B cell (primary cell): Measurements from ENCODE around the gene GIPC1. TPM values are rescaled to one million over a fixed set of nuclear protein-coding genes. Genes with fewer than 3 reads are reported as not detected.

ENCODE experiments used
- ATAC-seq: fragments of 200-7000 bp; cut with Tn5 transposase; one replicate; pipeline ENCODE4 v1.10.0; 2021; ENCODE audit warnings: low read depth, mild to moderate bottlenecking, moderate number of reproducible peaks, moderate library complexity
- CTCF ChIA-PET: fragments of 350-600 bp; sonication (Branson Sonifier 250); formaldehyde crosslinking; loops from one replicate; lab custom pipeline; 2021; ENCODE audit warnings: antibody characterized with exemption, inconsistent platforms; lab: Charles Lee
- POLR2A ChIA-PET: fragments of 350-600 bp; sonication (Branson Sonifier 250); formaldehyde crosslinking; loops from one replicate; lab custom pipeline; 2021; ENCODE audit warnings: antibody characterized with exemption; lab: Charles Lee
- DNase-seq: peaks from one replicate; pipeline ENCODE4 v3.0.0; 2013
- H2AFZ ChIP-seq: 2 replicates; pipeline ENCODE4 v1.6.1; 2012; ENCODE audit warnings: mild to moderate bottlenecking, low read depth, low read length; ENCODE audit not compliant: insufficient read depth, poor library complexity, severe bottlenecking
- H3K27ac ChIP-seq, 2 donors: 1 replicate in 1 of 2; 2 replicates in 1 of 2; pipeline ENCODE4 v1.5.1; 2012 to 2013; ENCODE audit warnings: low read length in 2 of 2, mild to moderate bottlenecking in 2 of 2, moderate library complexity in 1 of 2
- H3K27me3 ChIP-seq, 4 experiments: fragments of 200-600 bp in 1 of 4; sonication (generic) in 1 of 4; replicated peaks in 1 of 4; 1 replicate in 2 of 4; 2 replicates in 2 of 4; pipeline versions ENCODE4 v1.6.1 to v1.7.0; 2013 to 2016; ENCODE audit warnings: low read length in 3 of 4, mild to moderate bottlenecking in 2 of 4, mixed read lengths in 1 of 4, moderate library complexity in 1 of 4; ENCODE audit not compliant: insufficient read depth in 4 of 4, control insufficient read depth in 3 of 4; ENCODE audit errors: control extremely low read depth in 1 of 4
- H3K36me3 ChIP-seq, 2 experiments: replicated peaks in 1 of 2; 1 replicate in 1 of 2; 2 replicates in 1 of 2; pipeline versions ENCODE4 v1.6.1 to v1.7.1; 2013; ENCODE audit warnings: low read length in 1 of 2; ENCODE audit not compliant: insufficient read depth in 2 of 2, control insufficient read depth in 1 of 2; ENCODE audit errors: control extremely low read depth in 1 of 2, extremely low read depth in 1 of 2
- H3K4me1 ChIP-seq, 2 donors: fragments of 200-600 bp in 1 of 2; sonication (generic) in 1 of 2; 1 replicate in 1 of 2; 2 replicates in 1 of 2; pipeline versions ENCODE4 v1.5.1 to v1.6.1; 2013 to 2017; ENCODE audit warnings: low read length in 2 of 2; ENCODE audit not compliant: control insufficient read depth in 2 of 2, insufficient read depth in 2 of 2
- H3K4me2 ChIP-seq: replicated peaks from 2 replicates; pipeline ENCODE3; 2012; ENCODE audit warnings: mild to moderate bottlenecking, low read depth, low read length; ENCODE audit not compliant: poor library complexity, severe bottlenecking
- H3K4me3 ChIP-seq, 5 experiments: fragments of 200-600 bp in 1 of 5; sonication (generic) in 1 of 5; 1 replicate in 3 of 5; 2 replicates in 2 of 5; pipeline versions ENCODE4 v1.5.1 to v1.7.0; 2011 to 2016; ENCODE audit warnings: low read length in 4 of 5, mild to moderate bottlenecking in 4 of 5, low read depth in 2 of 5, control low read depth in 1 of 5, moderate library complexity in 1 of 5; ENCODE audit not compliant: insufficient read depth in 1 of 5; ENCODE audit errors: control extremely low read depth in 1 of 5, extremely low read depth in 1 of 5
- H3K79me2 ChIP-seq: fragments of 200-600 bp; sonication (generic); one replicate; pipeline ENCODE4 v1.6.0; 2016; ENCODE audit warnings: low read length; ENCODE audit not compliant: control insufficient read depth, insufficient read depth
- H3K9ac ChIP-seq: fragments of 200-600 bp; sonication (generic); 2 replicates; pipeline ENCODE4 v1.6.1; 2017; ENCODE audit warnings: mild to moderate bottlenecking, low read length, moderate library complexity
- H3K9me3 ChIP-seq, 3 donors: one replicate each; pipeline versions ENCODE4 v1.6.1 to v1.7.1; 2013; ENCODE audit warnings: low read length in 2 of 3; ENCODE audit not compliant: control insufficient read depth in 2 of 3, insufficient read depth in 1 of 3; ENCODE audit errors: control extremely low read depth in 1 of 3
- H4K20me1 ChIP-seq: 2 replicates; pipeline ENCODE4 v1.6.0; 2012; ENCODE audit warnings: mild to moderate bottlenecking, low read length; ENCODE audit not compliant: insufficient read depth, control insufficient read depth, poor library complexity, severe bottlenecking
- H3K27ac Mint-ChIP-seq: one replicate; pipeline ENCODE4 v1.8.0; 2021; ENCODE audit warnings: mixed read lengths
- H3K27me3 Mint-ChIP-seq: one replicate; pipeline ENCODE4 v1.8.0; 2021; ENCODE audit warnings: mixed read lengths
- H3K4me1 Mint-ChIP-seq: one replicate; pipeline ENCODE4 v1.8.0; 2021; ENCODE audit warnings: mixed read lengths
- H3K4me3 Mint-ChIP-seq: one replicate; pipeline ENCODE4 v1.8.0; 2021; ENCODE audit warnings: mixed read lengths
- H3K9me3 Mint-ChIP-seq: one replicate; pipeline ENCODE4 v1.8.0; 2022; ENCODE audit warnings: mixed read lengths; ENCODE audit not compliant: insufficient read depth
- CTCF ChIP-seq: fragments of 200-600 bp; IDR thresholded peaks from one replicate; pipeline ENCODE4 v1.8.0; 2022; ENCODE audit warnings: antibody characterized with exemption, mild to moderate bottlenecking
- EZH2 ChIP-seq: IDR thresholded peaks from 2 replicates; pipeline ENCODE4 v1.6.1; 2012; ENCODE audit warnings: borderline replicate concordance, low read depth, mild to moderate bottlenecking, moderate library complexity, low read length; ENCODE audit not compliant: insufficient read depth, poor library complexity, severe bottlenecking
- WGBS: methylation state at CpG from one replicate; pipeline ENCODE4 v1.1.5; 2013; ENCODE audit warnings: missing lambda C conversion rate; ENCODE audit not compliant: insufficient coverage; 5-methylcytosine and 5-hydroxymethylcytosine counted together
- intact Hi-C: fragments of 100-400 bp; cut with micrococcal nuclease; formaldehyde crosslinking; loops from one replicate; pipeline ENCODE4 v1.10.0; 2022
- polyA plus RNA-seq: library from polyadenylated mRNA; depleted of rRNA; stranded (reverse); fragments of >200 nt; gene quantifications from 2 replicates; pipeline ENCODE4 v1.2.3, GENCODE V29; 2012
- total RNA-seq, 2 donors: library from RNA; stranded (reverse); fragments of 120-200 nt in 1 of 2; gene quantifications; 1 replicate in 1 of 2; 2 replicates in 1 of 2; pipeline versions ENCODE4 v1.2.3 to v1.2.4, GENCODE V29; 2013 to 2022

The GIPC1 gene
- total and polyA plus RNA-seq, 2 donors (not counting 1 experiment from before 2014, with no cell fraction given): 11.3 to 12.0 TPM

DNA sequence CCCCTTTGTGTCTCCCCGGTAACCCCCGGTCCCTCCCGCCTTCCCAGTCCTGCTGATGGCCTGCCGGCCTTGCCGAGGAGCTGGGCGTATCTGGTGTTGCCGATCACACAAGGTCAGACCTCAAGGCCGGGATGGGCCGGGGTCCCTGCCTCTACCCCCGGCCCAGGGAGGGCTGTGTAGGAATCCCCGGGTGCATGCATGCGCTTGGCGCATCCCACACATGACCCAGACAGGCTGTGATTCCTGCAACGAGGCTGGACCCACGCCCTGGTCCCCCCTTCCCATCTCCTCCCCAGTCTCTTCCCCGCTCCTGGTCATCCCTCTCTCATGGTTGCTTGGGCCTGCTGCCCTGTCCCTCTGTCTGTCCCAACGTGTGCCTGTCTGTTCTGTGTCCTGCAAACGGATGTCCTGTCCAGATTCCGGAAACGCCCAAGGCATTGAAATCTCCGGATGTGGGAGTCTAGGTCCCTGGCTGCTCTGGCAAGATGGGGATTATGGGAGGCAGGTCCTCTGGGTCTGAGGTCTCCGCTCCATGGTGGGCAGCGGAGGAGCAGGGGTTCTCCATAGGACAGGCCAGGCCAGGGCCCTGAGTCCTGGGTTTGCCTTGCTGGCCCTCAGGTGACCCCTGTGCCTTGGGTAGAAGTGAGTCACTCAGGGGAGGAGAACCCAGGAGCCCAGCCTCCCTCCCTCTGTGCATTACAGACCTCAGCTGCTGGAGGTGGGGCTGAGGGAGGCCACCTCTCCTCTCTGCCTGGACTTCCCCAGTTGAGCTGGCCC is 61.2 kb downstream of the GIPC1 start:
- CTCF ChIA-PET: no interaction called here
- H3K4me2 ChIP-seq: peak overlapping the region; percentile 92
- peaks cover 15% of the 10 kb centered on the region for H4K20me1 ChIP-seq
- H3K4me1 Mint-ChIP-seq: peaks cover 40% of the 10 kb centered on the region
- peak overlapping the region; percentile 89 for H3K27ac Mint-ChIP-seq
- no peaks in the 10 kb centered on the region for H3K27me3 Mint-ChIP-seq
- peaks cover 30 to 38% of the 10 kb centered on the region in 2 donors for H3K4me1 ChIP-seq
- peaks cover 63% of the 10 kb centered on the region for H3K79me2 ChIP-seq
- ATAC-seq: no peak
- H3K36me3 ChIP-seq: no peaks in the 10 kb centered on the region
- no peak overlapping the region for H2AFZ ChIP-seq
- peak overlapping the region; percentile 76 to 86 for H3K27ac ChIP-seq
- TF ChIP-seq CTCF (no peak), EZH2 (no peak)
- POLR2A ChIA-PET: interaction anchor here (1.6 kb wide), 1 partner anchor 15 kb away, joined by 5 read pairs; no protein-coding TSS in a partner anchor
- no peak overlapping the region for H3K9ac ChIP-seq
- peak overlapping the region in 2 of 5 experiments; percentile 71 to 78 for H3K4me3 ChIP-seq
- peaks cover 0 to 3% (median 0%) of the 10 kb centered on the region in 3 donors for H3K9me3 ChIP-seq
- intact Hi-C loops: no loop called here
- peak overlapping the region; percentile 83 for H3K4me3 Mint-ChIP-seq
- DNase-seq: no peak
- WGBS: 81% methylated on average over 23 of the region's 23 CpGs
- H3K27me3 ChIP-seq: peaks cover 0 to 3% (median 0%) of the 10 kb centered on the region in 4 experiments
- no peaks in the 10 kb centered on the region for H3K9me3 Mint-ChIP-seq
